Activated gamma-delta T cell treated with Interleukin-2 at 50 U/mL for 16 hours (primary cell): Measurements from ENCODE around the gene ZDHHC8.

Source experiments
- DNase-seq: peaks from one replicate; pipeline ENCODE4 v3.0.0-alpha.2; 2020

ZDHHC8 gene

GRCh38 chr22:20131597-20131858 lies at the start of gene ZDHHC8:
ZDHHC8 (plus strand) TSS chr22:20131804; CDS start chr22:20131948, 144 bp downstream.
- DNase-seq: peak; percentile 42

- DNase-seq: no peak
Measured at GRCh38 chr22:20083157-20083890, 48.3 kb upstream of the ZDHHC8 start.

GRCh38 chr22:20083891-20084546 lies 47.6 kb upstream of the ZDHHC8 start:
- no peak for DNase-seq

- no peak for DNase-seq
Measured at GRCh38 chr22:20084547-20085413, 46.8 kb upstream of the ZDHHC8 start.

GRCh38 chr22:20085651-20086050 lies 46.0 kb upstream of the ZDHHC8 start:
- DNase-seq: no peak

- no peak for DNase-seq
Measured at GRCh38 chr22:20086101-20086599, 45.5 kb upstream of the ZDHHC8 start.

GRCh38 chr22:20086763-20087162 lies 44.8 kb upstream of the ZDHHC8 start:
- DNase-seq: no peak

- DNase-seq: peak; percentile 30
Measured at GRCh38 chr22:20087319-20088262, 44.0 kb upstream of the ZDHHC8 start.

- no peak for DNase-seq
Measured at GRCh38 chr22:20088263-20088648, 43.3 kb upstream of the ZDHHC8 start.

GRCh38 chr22:20089226-20089976 lies 42.2 kb upstream of the ZDHHC8 start:
- no peak for DNase-seq

GRCh38 chr22:20089977-20090729 lies 41.5 kb upstream of the ZDHHC8 start:
- DNase-seq: no peak

GRCh38 chr22:20090730-20091240 lies 40.8 kb upstream of the ZDHHC8 start:
- no peak for DNase-seq

- DNase-seq: no peak
Measured at GRCh38 chr22:20091690-20092476, 39.7 kb upstream of the ZDHHC8 start.

GRCh38 chr22:20092477-20092854 lies 39.1 kb upstream of the ZDHHC8 start:
- no peak for DNase-seq

GRCh38 chr22:20093418-20094196 lies 38.0 kb upstream of the ZDHHC8 start:
- no peak for DNase-seq

GRCh38 chr22:20094197-20094807 lies 37.3 kb upstream of the ZDHHC8 start:
- DNase-seq: no peak

- no peak for DNase-seq
Measured at GRCh38 chr22:20095521-20095920, 36.1 kb upstream of the ZDHHC8 start.

GRCh38 chr22:20096574-20097420 lies 34.8 kb upstream of the ZDHHC8 start:
- no peak for DNase-seq
